Stimulated activated CD8-positive, alpha-beta memory T cell treated with anti-CD3 and anti-CD28 coated beads, Interleukin-4, amount 100 ng/mL, for 24 hours (primary cell): Measurements from ENCODE around the gene MYLK4.

Source experiments
- DNase-seq: peaks from one replicate; pipeline ENCODE4 v3.0.0-alpha.2; 2020; ENCODE audit warnings: low read depth

MYLK4 gene

DNA sequence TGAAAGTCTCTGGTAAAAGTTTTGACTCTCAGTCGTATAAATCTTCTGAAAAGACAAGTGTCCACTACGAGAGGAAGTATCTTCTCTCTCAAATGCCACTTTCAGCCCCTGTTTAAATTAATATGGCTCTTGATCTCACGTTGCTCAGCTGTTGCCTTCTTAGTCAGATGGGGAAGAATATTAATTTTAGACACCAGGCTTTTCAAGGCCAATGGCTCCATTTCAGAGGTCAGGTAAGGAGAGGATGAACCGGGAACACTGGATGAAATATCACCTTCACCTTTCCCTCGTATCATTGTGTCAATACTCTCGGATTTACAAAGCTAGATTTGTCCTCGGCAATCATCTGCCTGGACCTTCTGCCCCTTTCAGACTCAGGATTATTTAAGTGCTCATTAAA, at the start of gene MYLK4:
TSS of gene MYLK4 (minus strand) at position 91 of the 400 bp plus-strand sequence. CDS start 1,628 bp downstream, outside the sequence.
- DNase-seq = no peak

DNA sequence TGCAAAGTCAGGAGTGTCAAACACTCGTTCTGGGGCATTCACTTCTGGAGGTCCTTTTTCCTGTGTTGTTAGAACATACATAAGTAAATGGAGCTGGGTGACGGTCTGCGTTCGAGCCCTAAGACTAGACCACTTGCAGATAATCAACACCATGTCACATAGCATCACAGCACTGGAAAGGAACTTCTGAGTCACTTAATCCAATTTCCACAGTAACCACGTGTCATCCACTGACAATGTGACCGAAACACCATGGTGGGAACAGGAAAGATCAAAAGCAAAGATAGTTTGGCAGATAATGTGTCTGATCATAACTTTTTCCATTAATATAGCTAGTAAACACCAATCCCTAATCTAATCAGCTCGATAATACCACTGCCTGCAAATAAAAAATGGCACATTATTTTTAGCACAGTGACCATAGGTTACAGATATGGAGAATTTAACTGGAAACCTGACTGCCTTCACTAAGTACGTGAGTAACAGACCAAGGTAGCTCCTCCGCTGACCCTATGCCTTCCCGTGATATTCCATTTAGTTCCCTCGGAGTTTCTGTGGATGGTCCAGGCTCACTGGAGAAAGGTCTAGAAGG, 49.3 kb upstream of the MYLK4 start:
- no peak for DNase-seq

DNA sequence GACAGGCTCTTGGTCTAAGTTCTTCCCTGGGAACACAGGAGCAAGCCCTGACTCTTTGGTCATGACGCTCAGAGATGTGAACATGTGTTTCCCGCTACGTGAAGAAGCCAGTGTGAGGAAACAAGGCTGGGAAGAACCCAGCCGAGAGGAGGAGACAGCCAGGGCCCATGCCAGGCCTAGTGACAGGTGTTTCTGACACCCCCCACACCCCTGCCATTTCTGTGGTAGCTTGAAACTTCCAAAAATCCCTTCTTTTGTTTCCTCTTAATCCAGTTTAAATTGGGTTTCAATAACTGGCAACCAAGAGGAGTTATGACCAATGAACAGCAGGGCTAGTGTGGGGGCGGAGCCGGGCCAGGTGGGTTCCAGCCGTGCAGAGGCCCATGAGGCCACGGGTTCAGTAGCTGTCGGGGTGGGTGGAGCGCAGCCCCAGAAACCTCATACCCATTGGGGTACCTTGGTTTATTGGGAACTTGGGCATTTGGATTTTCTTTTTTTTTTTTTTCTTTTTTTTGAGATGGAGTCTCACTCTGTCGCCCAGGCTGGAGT, 47.9 kb upstream of the MYLK4 start:
- DNase-seq = no peak

DNA sequence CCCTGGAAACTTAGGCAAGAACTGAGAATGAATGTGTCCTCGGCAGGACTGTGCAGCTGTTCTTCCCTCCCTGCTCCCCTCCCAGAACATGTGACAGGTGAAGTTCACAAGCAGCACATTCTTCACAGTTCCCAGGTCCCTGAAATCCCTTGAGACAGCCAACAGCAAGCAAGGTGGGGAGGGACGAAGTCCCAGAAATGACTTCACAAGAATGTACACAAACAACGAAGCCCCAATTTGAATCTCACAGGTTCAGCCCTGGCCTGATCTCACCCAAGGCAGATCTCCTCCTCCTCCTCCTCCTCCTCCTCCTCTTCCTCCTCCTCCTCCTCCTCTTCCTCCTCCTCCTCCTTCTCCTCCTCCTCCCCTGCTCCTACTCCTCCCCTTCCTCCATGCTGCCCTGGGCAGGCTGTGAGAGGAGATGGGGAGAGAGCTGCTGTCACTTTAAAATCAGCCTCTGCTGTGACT, 46.9 kb upstream of the MYLK4 start:
- no peak for DNase-seq

DNA sequence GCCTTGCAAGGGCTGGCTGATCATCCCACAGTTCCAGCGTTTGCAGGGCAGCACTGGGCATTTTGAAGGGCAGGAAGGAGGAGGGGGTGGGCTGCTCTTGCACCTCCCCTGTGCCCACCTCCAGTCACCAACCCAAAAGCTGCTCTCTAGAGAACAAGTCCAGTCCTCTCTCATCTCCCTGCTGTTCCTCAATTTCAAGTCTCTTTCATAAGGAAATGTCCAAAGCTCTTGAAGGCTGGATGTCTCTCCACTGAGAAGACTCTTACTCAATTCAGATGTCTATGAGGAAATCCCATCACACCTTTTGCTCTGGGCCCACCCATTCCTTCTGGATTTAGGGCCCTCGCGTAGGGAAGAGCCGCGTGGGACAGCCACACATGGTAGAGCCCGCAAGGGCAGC, 46.1 kb upstream of the MYLK4 start:
- no peak for DNase-seq

DNA sequence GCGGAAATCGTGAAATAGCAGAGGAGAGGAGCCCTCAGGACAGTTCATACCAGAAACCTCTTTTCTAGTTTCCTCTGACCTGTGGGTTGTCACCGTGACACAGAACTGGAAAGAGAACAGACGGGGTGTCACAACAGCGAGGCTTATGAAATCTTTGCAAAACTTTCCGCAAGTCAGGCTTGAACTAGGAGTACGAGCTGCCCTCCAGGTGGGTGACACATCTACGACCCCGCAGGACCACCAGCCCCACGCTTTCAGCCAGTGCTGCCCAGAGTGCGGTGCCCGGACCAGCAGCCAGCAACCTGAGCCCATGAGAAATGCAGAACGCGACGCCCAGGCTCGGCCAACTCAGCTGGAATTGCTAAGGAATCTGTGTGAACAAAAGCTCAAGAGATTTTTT, 45.2 kb upstream of the MYLK4 start:
- no peak for DNase-seq

DNA sequence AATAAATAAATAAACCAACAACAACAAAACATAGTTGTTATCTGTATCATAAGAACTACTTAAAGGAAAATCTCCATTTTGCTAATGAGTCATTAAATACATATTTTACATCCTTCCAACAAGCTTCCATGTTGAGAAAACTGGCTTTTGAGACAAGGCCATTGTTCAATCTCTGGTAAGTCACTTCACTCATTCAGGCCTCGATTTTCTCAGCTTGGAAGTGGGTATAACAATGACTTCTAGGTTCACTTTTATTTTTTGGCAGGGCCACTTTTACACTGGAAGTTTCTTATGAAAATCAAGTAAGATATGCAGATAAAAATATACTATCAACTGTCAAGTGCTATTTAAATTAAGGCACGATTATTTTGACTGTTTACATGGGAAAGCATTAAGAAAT, 44.4 kb upstream of the MYLK4 start:
- no peak for DNase-seq

DNA sequence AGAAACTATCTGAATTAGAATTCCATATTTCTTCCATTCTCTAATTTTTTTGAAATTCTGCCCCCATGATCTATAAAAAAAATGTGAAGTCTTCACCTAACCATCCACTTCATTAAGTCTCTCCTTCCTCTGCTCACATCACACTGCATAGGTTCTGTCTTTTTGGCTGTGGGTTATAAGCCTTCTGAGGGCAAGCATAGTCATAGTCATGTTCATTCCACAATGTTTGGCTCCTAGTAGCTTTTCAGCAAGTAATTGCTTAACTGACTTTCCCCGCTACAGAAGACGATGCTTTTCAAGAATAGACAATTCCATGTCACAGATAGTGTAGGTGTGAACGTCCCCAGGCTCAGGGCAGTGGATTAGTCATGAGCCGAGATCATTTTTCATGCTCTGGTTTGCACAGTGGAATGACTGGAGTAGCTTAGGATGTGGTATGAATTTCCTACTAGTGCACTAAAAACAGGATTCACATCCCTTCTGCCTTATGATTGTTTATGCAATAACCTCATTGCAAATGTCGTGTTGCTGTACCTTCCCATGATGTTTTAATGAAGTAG, 43.5 kb upstream of the MYLK4 start:
- DNase-seq = no peak

DNA sequence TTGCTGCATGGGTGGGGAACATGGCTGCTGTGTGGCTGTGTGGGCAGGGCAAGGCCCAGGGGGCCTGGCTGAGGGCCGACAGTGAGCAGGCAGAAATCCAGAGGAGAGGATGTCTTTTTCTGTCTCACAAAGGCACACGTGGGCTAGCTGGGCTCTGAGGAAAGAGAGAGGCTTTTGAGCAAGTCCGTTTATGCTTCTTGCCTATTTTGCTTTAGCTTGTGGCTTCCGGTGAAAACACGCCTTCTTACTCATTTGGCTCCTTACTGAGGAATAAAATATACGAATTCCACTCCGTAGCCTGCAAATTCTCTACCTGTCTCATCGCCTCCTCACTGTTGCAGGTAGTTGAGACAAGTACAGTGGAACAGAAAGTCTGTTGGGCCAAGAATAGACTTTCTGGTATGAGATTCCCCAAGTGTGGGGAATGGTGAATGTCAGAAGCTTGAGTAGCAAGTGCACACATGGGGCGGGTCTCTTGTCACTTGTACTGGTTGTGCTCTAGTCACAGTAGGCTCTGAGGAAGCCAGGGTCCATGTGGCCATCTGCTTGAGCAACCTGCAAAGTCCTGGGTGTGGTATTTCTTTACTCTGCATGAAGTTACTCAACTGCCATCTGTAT, 42.9 kb upstream of the MYLK4 start:
- no peak for DNase-seq

DNA sequence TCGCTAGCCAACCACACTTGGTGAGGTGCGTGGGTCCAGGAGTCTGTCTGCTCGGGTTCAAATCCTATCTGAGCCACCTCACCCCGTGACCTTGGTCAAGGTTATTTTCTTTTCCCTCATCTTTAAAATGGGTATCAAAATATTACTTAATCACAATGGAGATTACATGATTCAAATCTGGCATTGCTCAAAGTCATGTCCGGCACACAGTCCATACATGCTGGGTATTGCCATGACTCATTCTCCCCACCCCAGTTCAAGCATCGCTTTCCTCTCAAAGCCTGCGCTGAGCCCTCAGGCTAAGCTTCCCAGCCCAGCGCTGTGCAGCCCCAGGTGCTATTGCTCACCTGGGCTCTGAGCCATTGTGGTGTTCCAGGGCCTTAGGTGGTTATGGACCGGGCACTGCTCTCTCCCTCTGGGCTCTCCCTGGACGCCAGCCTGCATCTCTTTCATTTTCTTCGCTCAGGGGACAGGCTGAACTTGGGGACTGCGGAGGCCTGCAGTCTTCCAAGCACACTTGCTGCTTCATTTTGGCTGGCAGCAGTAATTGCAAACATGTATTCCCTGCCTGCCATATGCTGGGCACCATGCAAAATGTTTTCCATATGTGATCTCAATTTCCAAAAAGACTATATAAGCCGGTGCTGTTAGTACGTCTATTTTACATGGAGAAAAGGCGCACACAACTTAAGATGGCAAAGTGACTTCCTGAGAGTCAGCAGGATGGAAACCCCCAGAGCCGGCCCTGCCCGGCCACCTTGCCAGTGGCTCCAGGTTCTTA, 41.8 kb upstream of the MYLK4 start:
- no peak for DNase-seq

DNA sequence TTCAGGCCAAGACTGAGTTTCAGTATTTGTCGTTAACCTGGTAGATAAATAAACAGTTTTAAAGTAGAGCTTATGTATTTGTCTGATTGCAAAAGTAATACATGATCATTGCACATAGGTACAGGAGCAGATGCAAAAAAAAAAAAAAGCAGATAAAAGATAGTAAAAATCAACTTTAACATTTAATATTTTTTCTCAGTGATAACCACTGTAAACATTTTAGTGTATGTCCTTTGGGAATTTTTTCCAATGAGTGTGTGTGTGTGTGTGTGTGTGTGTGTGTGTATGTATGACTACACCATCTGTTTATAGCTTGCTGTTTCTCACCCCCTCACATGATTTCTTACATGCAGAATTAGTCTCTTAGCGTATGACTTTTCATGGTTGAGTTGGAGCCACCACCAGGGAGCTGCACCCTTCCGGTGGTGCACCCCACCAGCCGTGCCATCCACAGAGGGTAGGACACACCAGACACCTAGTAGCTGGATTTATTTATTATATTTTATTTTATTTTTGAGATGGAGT, 40.8 kb upstream of the MYLK4 start:
- no peak for DNase-seq

DNA sequence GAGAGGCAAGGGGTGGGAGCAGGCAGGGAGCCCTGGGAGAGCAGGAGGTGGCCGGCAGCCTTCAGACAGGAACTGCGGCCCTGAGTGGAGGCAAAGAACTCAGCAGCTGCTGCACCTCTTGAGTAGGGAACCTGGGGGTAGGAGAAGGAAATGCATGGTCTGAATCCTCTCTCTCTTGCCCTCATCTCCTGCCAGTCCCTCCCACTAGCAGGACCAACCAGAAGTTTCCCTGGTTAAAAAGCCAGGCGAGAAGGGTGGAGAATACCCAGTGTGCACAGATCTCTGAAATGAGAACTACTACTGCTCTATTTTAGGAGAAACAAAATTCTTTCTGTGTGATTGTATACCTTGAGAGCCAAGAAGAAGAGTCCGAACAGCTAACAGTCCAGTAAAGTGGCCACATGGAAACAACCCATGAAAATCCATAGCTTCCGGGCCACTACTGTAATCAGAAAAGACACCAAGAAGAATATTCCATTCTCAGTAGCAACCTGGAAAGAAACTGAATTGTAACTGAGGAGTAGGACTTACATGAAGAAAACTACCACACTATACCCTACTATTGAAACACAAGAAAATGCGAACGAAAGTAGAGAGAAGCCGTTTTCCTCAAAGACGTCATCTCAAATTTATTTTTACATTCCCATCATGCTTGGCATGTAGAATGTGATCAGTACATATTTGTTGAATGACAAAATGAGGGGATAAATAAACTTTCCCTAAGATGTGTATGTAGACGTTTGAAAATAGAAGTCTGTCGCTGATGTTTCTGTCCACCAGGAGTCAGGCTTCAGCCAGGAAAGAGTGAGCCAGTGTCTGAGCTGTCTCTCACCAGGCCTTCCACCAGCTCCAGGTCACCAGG, 40.1 kb upstream of the MYLK4 start:
- peak; percentile 37 for DNase-seq

DNA sequence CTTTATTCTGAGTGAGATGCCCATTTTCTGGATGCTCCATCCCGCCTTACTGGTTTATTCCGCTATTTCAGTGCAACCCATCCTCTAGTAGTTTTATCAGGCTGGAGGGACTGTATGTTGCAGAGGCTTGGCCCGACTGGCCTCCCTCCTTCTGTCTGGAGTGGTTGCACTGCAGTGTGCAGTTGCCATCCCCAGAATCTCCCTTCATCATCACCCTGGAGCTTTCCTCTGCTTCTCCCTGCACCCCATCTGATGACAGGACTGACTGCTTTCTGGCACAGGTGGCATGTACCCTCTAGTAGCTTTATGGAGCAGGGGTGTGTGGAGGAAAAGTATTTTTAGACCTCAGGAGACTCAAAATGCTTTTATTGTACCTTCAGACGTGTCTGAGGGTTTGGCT, 35.5 kb upstream of the MYLK4 start:
- DNase-seq = no peak

DNA sequence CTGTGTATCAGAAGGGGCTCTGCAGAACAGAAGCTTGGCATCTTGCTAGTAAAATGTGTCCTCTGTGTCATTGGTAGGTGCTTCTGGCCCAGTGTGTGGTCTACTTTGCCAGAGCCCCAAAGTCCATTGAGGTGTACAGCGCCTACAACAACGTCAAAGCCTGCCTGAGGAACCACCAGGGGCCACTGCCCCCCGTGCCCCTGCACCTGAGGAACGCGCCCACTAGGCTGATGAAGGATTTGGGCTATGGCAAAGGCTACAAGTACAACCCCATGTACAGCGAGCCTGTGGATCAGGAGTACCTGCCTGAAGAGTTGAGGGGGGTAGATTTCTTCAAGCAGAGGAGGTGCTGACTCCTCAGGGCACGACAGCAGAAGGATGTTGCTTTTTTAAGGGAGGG, 34.2 kb upstream of the MYLK4 start:
- no peak for DNase-seq

DNA sequence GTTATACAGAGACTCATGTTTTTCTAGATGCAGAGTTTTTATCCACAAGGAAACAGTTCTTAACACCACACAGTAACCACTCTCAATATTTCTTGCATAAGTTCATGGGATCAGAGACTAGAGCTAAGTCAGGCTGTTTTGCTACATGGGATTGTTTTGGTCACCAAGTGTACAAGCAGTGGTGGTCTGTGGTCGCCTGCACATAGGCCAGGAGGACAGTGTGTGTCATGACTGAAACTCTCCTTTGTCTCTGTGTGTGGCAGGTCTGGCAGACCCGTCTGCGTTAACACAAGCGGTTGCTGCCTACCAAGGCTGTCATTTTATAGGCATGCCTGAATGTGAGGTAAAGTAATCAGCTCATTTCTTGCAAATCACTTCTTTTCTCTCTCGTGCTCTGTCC, 33.3 kb upstream of the MYLK4 start:
- no peak for DNase-seq

DNA sequence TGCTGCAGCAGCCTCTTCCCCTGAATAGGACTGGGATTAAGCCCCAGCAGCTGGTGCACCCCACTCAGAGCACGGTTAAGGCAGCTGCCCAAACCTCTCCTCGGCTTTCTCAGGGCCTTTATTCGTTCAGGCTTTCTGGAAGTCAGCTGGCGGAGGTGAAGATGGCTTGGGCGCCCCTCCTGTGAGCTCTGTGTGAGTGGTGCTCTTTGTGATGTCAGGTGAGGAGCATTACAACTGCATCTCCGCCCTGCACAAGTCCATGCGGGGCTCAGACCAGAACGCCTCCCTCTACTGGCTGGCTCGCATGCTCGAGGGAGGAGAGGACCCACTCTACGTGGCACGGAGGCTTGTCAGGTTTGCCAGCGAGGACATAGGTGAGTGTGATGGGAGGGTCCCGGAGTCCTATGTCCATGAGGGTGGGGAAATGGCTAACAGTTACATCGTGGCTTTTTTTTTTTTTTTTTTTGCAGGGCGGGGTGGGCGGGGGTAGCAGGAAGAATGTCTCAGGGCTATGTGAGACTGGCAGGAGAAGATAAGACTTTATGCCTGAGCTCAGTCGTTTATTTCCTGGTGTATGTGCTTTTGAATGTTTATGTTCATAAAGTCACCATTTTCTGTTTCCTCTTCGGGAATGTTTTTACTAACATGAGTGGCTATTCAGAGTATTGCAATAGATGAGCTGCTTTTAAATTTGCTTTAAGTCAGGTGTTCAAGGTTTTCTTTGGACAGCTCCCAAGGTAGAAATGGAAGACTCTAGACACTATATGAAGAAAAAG, 32.7 kb upstream of the MYLK4 start:
- DNase-seq = no peak

DNA sequence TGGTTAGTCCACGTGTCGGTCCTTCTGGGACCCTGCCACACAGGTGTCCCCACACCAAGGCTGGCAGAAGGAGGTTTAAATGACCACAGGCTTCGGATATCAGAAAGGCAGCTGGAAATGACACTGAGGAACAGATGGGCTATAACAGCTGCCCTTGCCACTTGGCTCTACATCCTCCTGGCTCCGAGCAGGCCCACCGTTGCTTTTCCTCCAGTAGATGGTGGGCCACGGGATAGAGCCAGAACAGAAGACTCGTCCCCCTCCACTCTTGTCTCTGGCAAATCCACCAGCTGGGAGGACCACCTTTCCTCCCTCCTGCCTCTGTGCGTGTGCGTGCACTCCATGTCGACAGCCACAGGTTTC, 32.1 kb upstream of the MYLK4 start:
- no peak for DNase-seq

DNA sequence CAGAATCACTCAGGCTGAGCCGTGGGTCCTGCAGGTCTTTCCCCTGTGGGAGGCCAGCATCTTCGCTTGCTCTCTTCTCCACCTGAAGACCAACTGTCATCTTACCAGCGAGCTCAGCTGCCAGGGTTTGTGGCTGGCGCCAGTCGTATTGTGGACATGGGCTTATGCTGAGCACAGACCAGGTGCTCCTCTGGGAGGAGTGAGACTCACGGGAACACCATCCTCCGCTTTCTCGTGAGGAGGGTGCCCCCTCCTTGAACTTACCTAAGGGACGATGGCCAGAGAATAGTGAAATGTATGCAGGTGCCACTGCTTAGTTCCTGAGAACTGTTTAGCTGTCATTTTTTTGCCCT, 31.6 kb upstream of the MYLK4 start:
- no peak for DNase-seq

DNA sequence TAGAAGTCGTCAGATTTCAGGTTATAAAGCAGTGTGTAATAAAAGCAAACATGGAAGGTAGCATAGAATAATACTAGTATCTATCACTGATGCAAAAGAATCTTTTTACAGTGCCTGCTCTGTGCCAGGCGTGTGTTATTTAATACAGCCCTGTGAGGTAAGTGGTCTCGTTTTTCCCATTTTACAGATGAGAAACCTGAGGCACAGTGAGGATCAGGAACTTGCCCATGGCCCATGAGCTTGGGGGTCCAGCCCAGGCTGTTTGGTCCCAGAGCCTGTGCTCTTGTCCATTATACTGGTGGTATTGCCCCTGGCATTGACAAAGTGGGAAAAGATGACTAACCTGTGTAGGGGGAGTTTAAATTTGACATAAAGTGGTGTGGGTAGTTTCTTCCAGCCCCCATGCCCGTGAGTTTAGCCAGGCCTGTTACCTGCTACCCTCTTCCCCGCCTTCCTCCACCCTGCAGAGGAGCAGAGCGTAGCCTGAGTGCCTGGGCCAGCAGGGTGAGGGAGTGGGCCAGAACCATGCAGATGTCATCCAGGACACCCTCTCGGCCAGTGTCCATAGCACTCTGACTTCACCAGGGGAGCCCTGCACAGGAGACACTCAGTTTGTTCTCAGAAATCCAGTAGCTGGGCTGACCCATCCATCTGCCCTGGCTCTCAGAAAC, 31.1 kb upstream of the MYLK4 start:
- DNase-seq = no peak

DNA sequence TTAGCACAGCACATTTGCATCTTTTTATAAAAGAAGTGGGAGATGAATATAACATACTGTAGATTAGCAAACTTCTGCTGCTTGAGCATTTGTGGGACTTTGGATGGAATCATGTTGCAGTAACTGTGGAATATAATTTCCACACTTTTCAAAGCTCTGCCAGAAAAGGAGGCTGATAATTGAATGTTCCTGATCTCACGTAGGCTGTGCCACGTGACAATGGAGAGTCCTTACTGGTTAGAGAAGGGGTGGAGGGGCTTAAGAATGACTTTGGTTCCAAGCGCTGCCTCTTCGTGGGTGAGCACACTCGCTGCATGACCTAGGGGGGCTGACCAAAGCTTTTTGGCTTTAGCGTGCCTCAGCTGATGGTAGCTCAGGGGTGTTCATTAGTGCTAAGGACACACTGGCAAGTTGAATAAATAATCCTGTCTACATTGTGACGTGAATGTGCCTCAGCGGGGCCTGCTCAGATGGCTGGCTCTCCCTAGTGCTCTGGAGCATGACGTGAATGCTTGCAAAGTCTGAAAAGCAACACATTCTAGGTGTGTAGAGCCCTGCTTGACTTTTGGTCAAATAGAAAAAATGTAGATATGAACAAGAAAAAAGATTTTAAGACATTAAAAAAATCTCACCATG, 29.5 kb upstream of the MYLK4 start:
- no peak for DNase-seq
